NB4 (cell line): ENCODE data around the gene KCNC4.

Experiments
- DNase-seq: peaks from one replicate; pipeline ENCODE4 v3.0.0; 2010; ENCODE audit warnings: low read depth
- H3K4me3 ChIP-seq: one replicate; pipeline ENCODE4 v1.5.1; 2011; ENCODE audit warnings: mild to moderate bottlenecking, low read depth, low read length, moderate library complexity
- CTCF ChIP-seq: IDR thresholded peaks from one replicate; pipeline ENCODE4 v1.5.1; 2012; ENCODE audit warnings: low read depth, low read length
- MAX ChIP-seq: IDR thresholded peaks from 2 replicates; pipeline ENCODE4 v1.6.1; 2011; ENCODE audit warnings: low read depth, low read length
- MYC ChIP-seq: IDR thresholded peaks from 2 replicates; pipeline ENCODE4 v1.6.1; 2011; ENCODE audit warnings: low read depth, low read length
- POLR2A ChIP-seq: IDR thresholded peaks from 2 replicates; pipeline ENCODE4 v1.6.1; 2011; ENCODE audit warnings: mild to moderate bottlenecking; ENCODE audit not compliant: insufficient read length; ENCODE audit errors: extremely low read depth

The KCNC4 gene

GRCh38 chr1:110200190-110200589, 9.9 kb upstream of the KCNC4 start:
- DNase-seq, result no peak
- no peak overlapping the region for H3K4me3 ChIP-seq
- TF ChIP-seq POLR2A (no peak), MAX (no peak), MYC (no peak), CTCF (no peak)

GRCh38 chr1:110200666-110201065, 9.4 kb upstream of the KCNC4 start:
- no peak overlapping the region for H3K4me3 ChIP-seq
- TF ChIP-seq POLR2A, result no peak
- no peak for DNase-seq

- TF ChIP-seq CTCF, result no peak
- DNase-seq, result no peak
- H3K4me3 ChIP-seq, result no peak overlapping the region
Observed at GRCh38 chr1:110201157-110201825, 8.8 kb upstream of the KCNC4 start.

GRCh38 chr1:110203021-110203661, 7.0 kb upstream of the KCNC4 start:
- DNase-seq, result peak; percentile 73
- TF ChIP-seq CTCF, result peak; percentile 70
- TF ChIP-seq MAX, result no peak
- H3K4me3 ChIP-seq, result no peak overlapping the region

- no peak for DNase-seq
- TF ChIP-seq MAX (no peak), MYC (no peak), POLR2A (no peak), CTCF (no peak)
- no peak overlapping the region for H3K4me3 ChIP-seq
Observed at GRCh38 chr1:110205156-110205555, 5.0 kb upstream of the KCNC4 start.

GRCh38 chr1:110205591-110206155, 4.4 kb upstream of the KCNC4 start:
- no peak overlapping the region for H3K4me3 ChIP-seq
- TF ChIP-seq MYC (no peak), POLR2A (no peak), CTCF (no peak), MAX (no peak)
- no peak for DNase-seq
